Measurements from ENCODE around the gene USP32.
"Not testable (repeated sequence)": the region's sequence is repeated elsewhere in the genome, so short reads cannot be mapped to it uniquely, and the experiment has no call there.

DNA sequence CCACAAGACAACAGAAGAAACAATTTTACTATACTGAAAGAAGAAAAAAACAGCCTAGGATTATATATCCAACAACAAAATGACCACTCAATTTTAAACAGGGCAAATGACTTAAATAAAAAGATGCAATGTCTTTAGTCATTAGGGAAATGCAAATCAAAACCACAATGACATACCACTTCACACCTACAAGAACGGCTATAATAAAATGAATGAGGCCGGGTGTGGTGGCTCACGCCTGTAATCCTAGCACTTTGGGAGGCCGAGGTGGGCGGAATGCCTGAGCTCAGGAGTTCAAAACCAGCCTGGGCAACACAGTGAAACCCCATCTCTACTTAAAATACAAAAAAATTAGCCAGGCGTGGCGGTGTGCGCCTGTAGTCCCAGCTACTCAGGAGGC lies 77.0 kb downstream of the USP32 start:
- not testable (repeated sequence) for TF ChIP-seq POLR2A (IDR thresholded peaks at IDR 0.05; ENCODE audit: low read length); GATA1 (IDR thresholded peaks at IDR 0.05; ENCODE audit: low read depth, low read length)
